ENCODE data around the gene PYGL.
"Not testable (repeated sequence)": the region's sequence is repeated elsewhere in the genome, so short reads cannot be mapped to it uniquely, and the experiment has no call there.

DNA sequence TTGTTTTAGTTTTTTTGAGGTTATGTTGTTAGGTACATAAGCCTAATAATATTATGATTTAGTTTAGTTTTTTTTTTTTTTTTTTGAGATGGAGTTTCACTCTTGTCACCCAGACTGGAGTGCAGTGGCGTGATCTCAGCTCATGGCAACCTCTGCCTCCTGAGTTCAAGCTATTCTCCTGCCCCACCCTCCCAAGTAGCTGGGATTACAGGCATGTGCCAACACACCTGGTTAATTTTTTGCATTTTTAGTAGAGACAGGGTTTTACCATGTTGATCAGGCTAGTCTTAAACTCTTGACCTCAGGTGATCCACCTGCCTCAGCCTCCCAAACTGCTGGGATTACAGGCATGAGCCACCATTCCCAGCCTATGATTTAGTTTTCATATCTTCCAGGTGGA is 47.3 kb downstream of the PYGL start:
- TF ChIP-seq CTCF (IDR thresholded peaks at IDR 0.05; ENCODE audit: low read depth, low read length); EZH2phosphoT487 (IDR thresholded peaks at IDR 0.05; ENCODE audit: low read depth): not testable (repeated sequence)
